Fibroblast of villous mesenchyme (primary cell): Measurements from ENCODE around the gene STX1A. TPM values are rescaled to one million over a fixed set of nuclear protein-coding genes. Genes with fewer than 3 reads are reported as not detected.

Experiments used
- DNase-seq: peaks from one replicate; pipeline ENCODE4 v3.0.0-alpha.2; 2010; ENCODE audit warnings: low read depth
- H3K4me3 ChIP-seq: 2 replicates; pipeline ENCODE4 v1.5.1; 2011; ENCODE audit warnings: low read depth, mild to moderate bottlenecking, low read length
- CTCF ChIP-seq: IDR thresholded peaks from 2 replicates; pipeline ENCODE4 v1.5.1; 2012; ENCODE audit warnings: low read depth, mild to moderate bottlenecking, low read length; ENCODE audit not compliant: insufficient read depth
- total RNA-seq: library from RNA; depleted of rRNA; stranded (reverse); fragments of >200 nt; gene quantifications from 2 replicates; pipeline ENCODE4 v1.2.3, GENCODE V29; 2012

The STX1A gene
- total RNA-seq, 1 donor, result 8.2 TPM

- DNase-seq, result no peak
- TF ChIP-seq CTCF, result no peak
- no peak overlapping the region for H3K4me3 ChIP-seq
Measured at GRCh38 chr7:73696372-73696771, 23.1 kb downstream of the STX1A start.

GRCh38 chr7:73690646-73691045, 28.8 kb downstream of the STX1A start:
- H3K4me3 ChIP-seq, result no peak overlapping the region
- DNase-seq, result no peak
- no peak for TF ChIP-seq CTCF

GRCh38 chr7:73688288-73688687, 31.2 kb downstream of the STX1A start:
- no peak overlapping the region for H3K4me3 ChIP-seq
- no peak for DNase-seq
- TF ChIP-seq CTCF, result no peak

- no peak for DNase-seq
- no peak for TF ChIP-seq CTCF
- H3K4me3 ChIP-seq, result no peak overlapping the region
Measured at GRCh38 chr7:73685311-73685710, 34.2 kb downstream of the STX1A start.

- no peak for DNase-seq
- no peak for TF ChIP-seq CTCF
- H3K4me3 ChIP-seq, result peak overlapping the region; percentile 99
Measured at GRCh38 chr7:73683788-73684693, 35.4 kb downstream of the STX1A start.

GRCh38 chr7:73683056-73683787, 36.2 kb downstream of the STX1A start, which contains the start of the genes BUD23 and DNAJC30:
Gene BUD23, plus strand, starts transcription at chr7:73683597. Its CDS starts 29 bp downstream, at chr7:73683626.
Gene DNAJC30, minus strand, starts transcription at chr7:73683453. Its CDS starts 30 bp downstream, at chr7:73683423.
- DNase-seq, result peak; percentile 97
- peak within 1 kb of the TSS; percentile 99 for H3K4me3 ChIP-seq
- TF ChIP-seq CTCF, result no peak
